Measurements from ENCODE around the gene PTH.

PTH gene

GRCh38 chr11:13495929-13496328 is at the start of gene PTH:
Gene PTH, minus strand, starts transcription at chr11:13495997. Its CDS starts 3,142 bp downstream, at chr11:13492855.
- no peak for DNase-seq (ENCODE audit: low read depth)
- no peak for TF ChIP-seq CTCF (IDR thresholded peaks at IDR 0.05; ENCODE audit: low read depth, low read length, missing control alignments)
- H3K4me3 ChIP-seq (ENCODE audit: low read depth, low read length) = no peak within 1 kb of the TSS

DNA sequence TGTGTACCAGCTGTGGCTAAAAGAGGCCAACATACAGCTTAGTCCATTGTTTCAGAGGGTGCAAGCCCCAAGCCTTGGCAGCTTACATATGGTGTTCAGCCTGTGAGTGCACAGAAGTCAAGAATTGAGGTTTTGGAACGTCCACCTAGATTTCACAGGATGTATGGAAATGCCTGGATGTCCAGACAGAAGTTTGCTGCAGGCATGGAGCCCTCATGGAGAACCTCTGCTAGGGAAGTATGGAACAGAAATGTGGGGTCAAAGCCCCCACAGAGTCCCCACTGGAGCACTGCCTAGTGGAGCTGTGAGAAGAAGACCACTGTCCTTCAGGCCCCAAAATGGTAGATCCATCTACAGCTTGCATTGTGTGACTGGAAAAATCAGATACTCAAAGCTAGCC is 42.2 kb upstream of the PTH start:
- no peak overlapping the region for H3K4me3 ChIP-seq (ENCODE audit: low read depth, low read length)
- TF ChIP-seq CTCF (IDR thresholded peaks at IDR 0.05; ENCODE audit: low read depth, low read length, missing control alignments) = no peak
- DNase-seq (ENCODE audit: low read depth) = no peak

- TF ChIP-seq CTCF (IDR thresholded peaks at IDR 0.05; ENCODE audit: low read depth, low read length, missing control alignments) = no peak
- DNase-seq (ENCODE audit: low read depth) = no peak
- no peak overlapping the region for H3K4me3 ChIP-seq (ENCODE audit: low read depth, low read length)
Measured at GRCh38 chr11:13535819-13536218, 40.0 kb upstream of the PTH start.

DNA sequence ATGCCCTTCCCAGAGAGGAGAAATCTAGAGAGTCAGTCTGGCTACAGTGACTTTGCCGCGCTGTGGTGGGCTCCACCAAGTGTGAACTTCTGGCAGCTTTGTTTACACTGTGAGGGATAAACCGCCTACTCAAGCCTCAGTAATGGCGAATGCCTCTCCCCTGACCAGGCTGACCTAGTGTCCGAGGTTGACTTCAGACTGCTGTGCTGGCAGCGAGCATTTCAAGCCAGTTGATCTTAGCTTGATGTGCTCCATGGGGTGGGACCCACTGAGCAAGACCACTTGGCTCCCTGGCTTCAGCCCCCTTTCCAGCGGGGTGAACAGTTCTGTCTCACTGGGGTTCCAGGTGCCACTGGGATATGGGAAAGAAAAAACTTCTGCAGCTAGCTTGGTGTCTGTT is 38.6 kb upstream of the PTH start:
- no peak overlapping the region for H3K4me3 ChIP-seq (ENCODE audit: low read depth, low read length)
- TF ChIP-seq CTCF (IDR thresholded peaks at IDR 0.05; ENCODE audit: low read depth, low read length, missing control alignments) = no peak
- DNase-seq (ENCODE audit: low read depth) = no peak

- DNase-seq (ENCODE audit: low read depth) = no peak
- TF ChIP-seq CTCF (IDR thresholded peaks at IDR 0.05; ENCODE audit: low read depth, low read length, missing control alignments) = no peak
- no peak overlapping the region for H3K4me3 ChIP-seq (ENCODE audit: low read depth, low read length)
Measured at GRCh38 chr11:13525257-13525656, 29.5 kb upstream of the PTH start.

DNA sequence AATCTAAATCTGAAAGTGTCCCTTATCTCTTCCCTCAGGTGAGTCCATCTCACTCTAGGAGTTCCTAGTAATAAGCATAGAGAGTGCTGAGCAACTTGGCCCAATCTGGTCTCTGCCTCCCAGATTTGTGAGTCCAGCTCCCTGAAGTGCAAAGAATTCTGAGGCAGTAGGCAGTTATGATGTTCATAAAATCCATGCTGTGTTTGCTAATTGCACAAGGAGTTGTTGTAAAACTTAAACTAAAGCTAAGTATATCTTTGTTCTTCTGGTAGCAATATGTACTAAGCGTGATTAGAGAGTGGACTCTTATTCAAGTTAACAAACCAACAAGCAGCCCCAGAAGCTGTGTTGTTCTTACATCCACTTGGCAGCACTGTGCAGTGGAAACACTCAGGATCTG is 7.6 kb upstream of the PTH start:
- TF ChIP-seq CTCF (IDR thresholded peaks at IDR 0.05; ENCODE audit: low read depth, low read length, missing control alignments) = no peak
- no peak for DNase-seq (ENCODE audit: low read depth)
- no peak overlapping the region for H3K4me3 ChIP-seq (ENCODE audit: low read depth, low read length)

DNA sequence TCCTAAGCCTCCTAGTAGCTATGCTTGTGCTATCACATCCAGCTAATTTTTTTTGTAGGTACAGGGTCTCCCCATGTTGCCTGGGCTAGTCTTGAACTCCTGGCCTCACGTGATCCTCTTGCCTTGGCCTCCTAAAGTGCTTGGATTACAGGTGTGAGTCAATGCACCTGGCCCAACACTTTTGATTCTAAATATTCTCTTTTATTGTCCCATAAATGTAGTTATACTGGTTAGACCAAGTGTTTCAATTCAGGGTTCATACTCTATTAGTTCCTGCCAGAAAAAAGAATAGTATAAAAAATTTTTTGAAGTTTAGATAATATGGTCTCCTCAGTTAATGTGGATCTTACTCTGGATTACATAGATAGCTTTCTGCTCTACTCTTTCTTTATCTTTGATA is 6.7 kb upstream of the PTH start:
- TF ChIP-seq CTCF (IDR thresholded peaks at IDR 0.05; ENCODE audit: low read depth, low read length, missing control alignments) = no peak
- no peak overlapping the region for H3K4me3 ChIP-seq (ENCODE audit: low read depth, low read length)
- DNase-seq (ENCODE audit: low read depth) = no peak

Data from GM12864 (cell line).